Neural progenitor cell (in vitro differentiated cells): ENCODE results near the gene ZNF544. TPM values are rescaled to one million over a fixed set of nuclear protein-coding genes. Genes with fewer than 3 reads are reported as not detected.
A peak's percentile ranks its signal among the peaks of the same experiment; 100 is the strongest.

Source experiments
- DNase-seq: peaks from one replicate; pipeline ENCODE4 v3.0.0-alpha.2; 2016; ENCODE audit warnings: low spot score
- H2AFZ ChIP-seq: fragments of 200-600 bp; sonication (generic); replicated peaks from 2 replicates; pipeline ENCODE4 v1.6.1; 2016; ENCODE audit warnings: antibody characterized with exemption
- H3F3A ChIP-seq: fragments of 200-600 bp; sonication (generic); 2 replicates; pipeline ENCODE4 v1.6.1; 2016; ENCODE audit warnings: antibody characterized with exemption, low read depth
- H3K27ac ChIP-seq: fragments of 200-600 bp; sonication (generic); 2 replicates; pipeline ENCODE4 v1.5.1; 2016; ENCODE audit warnings: mild to moderate bottlenecking
- H3K27me3 ChIP-seq: fragments of 200-600 bp; sonication (generic); 2 replicates; pipeline ENCODE4 v1.6.1; 2016; ENCODE audit warnings: mild to moderate bottlenecking, moderate library complexity
- H3K36me3 ChIP-seq: fragments of 200-600 bp; sonication (generic); 2 replicates; pipeline ENCODE4 v1.5.1; 2016
- H3K4me1 ChIP-seq: fragments of 200-600 bp; sonication (generic); 2 replicates; pipeline ENCODE4 v1.6.1; 2016; ENCODE audit warnings: mixed run types
- H3K4me2 ChIP-seq: fragments of 200-600 bp; sonication (generic); 2 replicates; pipeline ENCODE4 v1.6.1; 2016
- H3K4me3 ChIP-seq: fragments of 200-600 bp; sonication (generic); 2 replicates; pipeline ENCODE4 v1.5.1; 2016
- H3K79me2 ChIP-seq: fragments of 200-600 bp; sonication (generic); 2 replicates; pipeline ENCODE4 v1.6.1; 2016; ENCODE audit warnings: low read depth
- H3K9ac ChIP-seq: fragments of 200-600 bp; sonication (generic); 2 replicates; pipeline ENCODE4 v1.6.1; 2016
- H3K9me3 ChIP-seq: fragments of 200-600 bp; sonication (generic); 2 replicates; pipeline ENCODE4 v1.5.1; 2016; ENCODE audit warnings: low read depth
- H4K20me1 ChIP-seq: fragments of 200-600 bp; sonication (generic); 2 replicates; pipeline ENCODE4 v1.6.1; 2016; ENCODE audit warnings: low read depth
- H3K27ac Mint-ChIP-seq: 3 replicates; pipeline ENCODE4 v1.8.0; 2021; ENCODE audit warnings: mixed read lengths
- H3K27me3 Mint-ChIP-seq: 2 replicates; pipeline ENCODE4 v1.8.0; 2022; ENCODE audit warnings: low read depth, mild to moderate bottlenecking, inconsistent platforms, moderate library complexity, mixed read lengths; ENCODE audit not compliant: insufficient read depth
- H3K36me3 Mint-ChIP-seq: 3 replicates; pipeline ENCODE4 v1.8.0; 2021; ENCODE audit warnings: mixed read lengths
- H3K4me1 Mint-ChIP-seq: 3 replicates; pipeline ENCODE4 v1.8.0; 2021; ENCODE audit warnings: mixed read lengths
- H3K4me3 Mint-ChIP-seq: 3 replicates; pipeline ENCODE4 v1.8.0; 2021; ENCODE audit warnings: mild to moderate bottlenecking, moderate library complexity, mixed read lengths
- H3K9me3 Mint-ChIP-seq: 3 replicates; pipeline ENCODE4 v1.8.0; 2020; ENCODE audit warnings: mixed read lengths
- CTCF ChIP-seq: fragments of 200-600 bp; sonication (generic); IDR thresholded peaks from 2 replicates; pipeline ENCODE4 v1.5.1; 2017; ENCODE audit warnings: antibody characterized with exemption, mild to moderate bottlenecking
- EZH2 ChIP-seq: fragments of 200-600 bp; sonication (generic); IDR thresholded peaks from 2 replicates; pipeline ENCODE4 v1.6.1; 2017; ENCODE audit warnings: antibody characterized with exemption, mild to moderate bottlenecking, moderate library complexity
- EZH2phosphoT487 ChIP-seq: fragments of 200-600 bp; sonication (generic); IDR thresholded peaks from 2 replicates; pipeline ENCODE4 v1.6.1; 2017; ENCODE audit warnings: antibody characterized with exemption
- total RNA-seq: library from RNA; depleted of rRNA; stranded (reverse); fragments of >200 nt; gene quantifications from 2 replicates; pipeline ENCODE4 v1.2.3, GENCODE V29; 2015; ENCODE audit warnings: low replicate concordance

Gene ZNF544
- total RNA-seq, 1 donor from 2014 or later = 86.0 TPM

- H3K36me3 Mint-ChIP-seq = peaks cover 54% of the 10 kb centered on the region
- H3K79me2 ChIP-seq = peaks cover 36% of the 10 kb centered on the region
- no peak overlapping the region for H3K4me3 Mint-ChIP-seq
- H3K4me3 ChIP-seq = no peak overlapping the region
- TF ChIP-seq EZH2phosphoT487 (no peak), CTCF (no peak), EZH2 (no peak)
- H3K27ac Mint-ChIP-seq = no peak overlapping the region
- no peak overlapping the region for H3K4me2 ChIP-seq
- H3K27me3 ChIP-seq = no peaks in the 10 kb centered on the region
- H3K36me3 ChIP-seq = peaks cover 24% of the 10 kb centered on the region
- H3K27ac ChIP-seq = no peak overlapping the region
- H4K20me1 ChIP-seq = peaks cover 5% of the 10 kb centered on the region
- DNase-seq = no peak
- peaks cover 81% of the 10 kb centered on the region for H3K9me3 Mint-ChIP-seq
- H3K4me1 Mint-ChIP-seq = peaks cover 2% of the 10 kb centered on the region
- H3K4me1 ChIP-seq = peaks cover 2% of the 10 kb centered on the region
- H3F3A ChIP-seq = peaks cover 17% of the 10 kb centered on the region
- H3K27me3 Mint-ChIP-seq = peaks cover 11% of the 10 kb centered on the region
- no peaks in the 10 kb centered on the region for H3K9me3 ChIP-seq
- no peak overlapping the region for H3K9ac ChIP-seq
- H2AFZ ChIP-seq = no peak overlapping the region
Observed at GRCh38 chr19:58274771-58275201, 46.1 kb downstream of the ZNF544 start.

- peaks cover 13% of the 10 kb centered on the region for H4K20me1 ChIP-seq
- DNase-seq = no peak
- peaks cover 57% of the 10 kb centered on the region for H3K36me3 Mint-ChIP-seq
- H3K9me3 ChIP-seq = no peaks in the 10 kb centered on the region
- H3K4me2 ChIP-seq = no peak overlapping the region
- peaks cover 44% of the 10 kb centered on the region for H3K79me2 ChIP-seq
- no peaks in the 10 kb centered on the region for H3K27me3 ChIP-seq
- no peak overlapping the region for H3K9ac ChIP-seq
- peaks cover 10% of the 10 kb centered on the region for H3K27me3 Mint-ChIP-seq
- no peak overlapping the region for H3K4me3 ChIP-seq
- H2AFZ ChIP-seq = no peak overlapping the region
- peaks cover 3% of the 10 kb centered on the region for H3K4me1 Mint-ChIP-seq
- H3K36me3 ChIP-seq = peaks cover 24% of the 10 kb centered on the region
- no peak overlapping the region for H3K27ac Mint-ChIP-seq
- no peak overlapping the region for H3K4me3 Mint-ChIP-seq
- H3F3A ChIP-seq = peaks cover 17% of the 10 kb centered on the region
- TF ChIP-seq CTCF (no peak), EZH2phosphoT487 (no peak), EZH2 (no peak)
- H3K4me1 ChIP-seq = peaks cover 10% of the 10 kb centered on the region
- peaks cover 84% of the 10 kb centered on the region for H3K9me3 Mint-ChIP-seq
- no peak overlapping the region for H3K27ac ChIP-seq
Observed at GRCh38 chr19:58275564-58275963, 46.9 kb downstream of the ZNF544 start.

- H3K4me3 Mint-ChIP-seq = peak overlapping the region; percentile 96
- H3K9me3 Mint-ChIP-seq = peaks cover 83% of the 10 kb centered on the region
- peaks cover 16% of the 10 kb centered on the region for H3K4me1 ChIP-seq
- TF ChIP-seq CTCF = no peak
- TF ChIP-seq EZH2 = no peak
- no peak for TF ChIP-seq EZH2phosphoT487
- H3K9ac ChIP-seq = no peak overlapping the region
- H3K79me2 ChIP-seq = peaks cover 54% of the 10 kb centered on the region
- peaks cover 26% of the 10 kb centered on the region for H4K20me1 ChIP-seq
- H3K4me3 ChIP-seq = peak overlapping the region; percentile 81
- H3K27ac ChIP-seq = no peak overlapping the region
- H3K4me1 Mint-ChIP-seq = peaks cover 3% of the 10 kb centered on the region
- peaks cover 14% of the 10 kb centered on the region for H3K36me3 ChIP-seq
- peaks cover 57% of the 10 kb centered on the region for H3K36me3 Mint-ChIP-seq
- H2AFZ ChIP-seq = no peak overlapping the region
- H3K27me3 Mint-ChIP-seq = peaks cover 9% of the 10 kb centered on the region
- H3K4me2 ChIP-seq = peak overlapping the region; percentile 86
- DNase-seq = no peak
- H3K27me3 ChIP-seq = no peaks in the 10 kb centered on the region
- H3F3A ChIP-seq = peaks cover 17% of the 10 kb centered on the region
- no peaks in the 10 kb centered on the region for H3K9me3 ChIP-seq
- H3K27ac Mint-ChIP-seq = no peak overlapping the region
Observed at GRCh38 chr19:58277197-58277596, 48.5 kb downstream of the ZNF544 start.
